Ovary (tissue), 3 donors: ENCODE measurements around the gene PIMREG.

Source experiments
- CTCF ChIP-seq, 3 donors: fragments of 450-650 bp in 2 of 3; fragments of 200-600 bp in 1 of 3; IDR thresholded peaks; one replicate each; pipeline versions ENCODE4 v1.5.1 to v1.8.0; 2016 to 2022; ENCODE audit warnings: antibody characterized with exemption in 3 of 3, mild to moderate bottlenecking in 1 of 3
- EP300 ChIP-seq: sonication (generic); formaldehyde crosslinking; IDR thresholded peaks from one replicate; pipeline ENCODE4 v1.6.1; 2017; ENCODE audit warnings: antibody characterized with exemption
- POLR2A ChIP-seq: fragments of 450-650 bp; IDR thresholded peaks from one replicate; pipeline ENCODE4 v1.6.1; 2017; ENCODE audit warnings: antibody characterized with exemption, mild to moderate bottlenecking, moderate library complexity
- donor health status: DM: no; HTN: no; CAD: no.

GRCh38 chr17:6429266-6429665 is 15.0 kb upstream of the PIMREG start:
- no peak for TF ChIP-seq CTCF (IDR thresholded peaks at IDR 0.05)
- no peak for TF ChIP-seq POLR2A
- no peak for TF ChIP-seq EP300
